Measurements from ENCODE around the gene IRF2BP2.

DNA sequence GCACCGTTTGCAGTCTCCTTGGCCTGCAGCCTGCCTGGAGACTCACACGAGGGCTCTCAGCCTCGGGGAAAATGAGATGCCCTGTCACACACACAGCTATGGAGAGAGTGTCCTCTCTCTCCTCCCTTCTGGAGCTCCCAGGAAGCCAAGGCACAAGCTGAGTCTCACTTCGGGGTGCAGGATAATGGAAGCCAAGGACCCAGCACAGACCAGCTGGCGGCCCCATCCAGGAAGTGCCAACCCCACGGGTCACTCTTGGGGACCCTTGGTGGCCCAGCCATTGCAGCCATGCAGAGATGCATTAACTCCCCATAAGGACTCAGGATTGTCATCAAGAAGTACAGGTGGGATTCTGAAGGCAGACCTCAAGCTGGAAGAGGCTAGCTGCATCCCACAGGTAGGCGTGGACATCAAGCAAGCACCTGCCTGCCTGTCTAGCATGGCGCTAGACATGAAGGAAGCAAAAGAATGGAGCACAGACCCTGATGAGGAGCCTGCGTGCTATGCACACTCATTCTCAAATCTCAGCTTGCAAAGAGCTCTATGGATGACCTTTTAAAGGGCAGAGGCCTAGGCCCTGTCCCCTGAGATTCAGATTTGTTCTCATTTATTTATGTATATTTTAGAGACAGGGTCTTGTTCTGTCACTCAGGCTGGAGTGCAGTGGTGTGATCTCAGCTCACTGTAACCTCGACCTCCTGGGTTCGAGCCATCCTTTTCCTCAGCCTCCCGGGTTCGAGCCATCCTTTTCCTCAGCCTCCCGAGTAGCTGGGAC lies 49.9 kb downstream of the IRF2BP2 start:
- TF ChIP-seq, protein P1, sequence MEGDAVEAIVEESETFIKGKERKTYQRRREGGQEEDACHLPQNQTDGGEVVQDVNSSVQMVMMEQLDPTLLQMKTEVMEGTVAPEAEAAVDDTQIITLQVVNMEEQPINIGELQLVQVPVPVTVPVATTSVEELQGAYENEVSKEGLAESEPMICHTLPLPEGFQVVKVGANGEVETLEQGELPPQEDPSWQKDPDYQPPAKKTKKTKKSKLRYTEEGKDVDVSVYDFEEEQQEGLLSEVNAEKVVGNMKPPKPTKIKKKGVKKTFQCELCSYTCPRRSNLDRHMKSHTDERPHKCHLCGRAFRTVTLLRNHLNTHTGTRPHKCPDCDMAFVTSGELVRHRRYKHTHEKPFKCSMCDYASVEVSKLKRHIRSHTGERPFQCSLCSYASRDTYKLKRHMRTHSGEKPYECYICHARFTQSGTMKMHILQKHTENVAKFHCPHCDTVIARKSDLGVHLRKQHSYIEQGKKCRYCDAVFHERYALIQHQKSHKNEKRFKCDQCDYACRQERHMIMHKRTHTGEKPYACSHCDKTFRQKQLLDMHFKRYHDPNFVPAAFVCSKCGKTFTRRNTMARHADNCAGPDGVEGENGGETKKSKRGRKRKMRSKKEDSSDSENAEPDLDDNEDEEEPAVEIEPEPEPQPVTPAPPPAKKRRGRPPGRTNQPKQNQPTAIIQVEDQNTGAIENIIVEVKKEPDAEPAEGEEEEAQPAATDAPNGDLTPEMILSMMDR (IDR thresholded peaks at IDR 0.05): no peak
- TF ChIP-seq POLR2A (IDR thresholded peaks at IDR 0.05): no peak

Data from testis (tissue), 2 donors.